SK-N-SH (cell line): Measurements from ENCODE around the gene FOXO1. TPM values are rescaled to one million over a fixed set of nuclear protein-coding genes. Genes with fewer than 3 reads are reported as not detected.

Experiments
- CTCF ChIA-PET: fragments of 300-600, 350-600 bp; formaldehyde crosslinking; extraction: SDS; loops from one replicate; lab custom pipeline; 2021; lab: Yijun Ruan, JAX
- POLR2A ChIA-PET: fragments of 350-600 bp; sonication (Branson Sonifier 250); formaldehyde crosslinking; extraction: SDS; loops from one replicate; lab custom pipeline; 2020; ENCODE audit warnings: antibody characterized with exemption, inconsistent platforms; lab: Yijun Ruan, JAX
- DNase-seq: peaks from one replicate; pipeline ENCODE4 v3.0.0; 2012
- H2AFZ ChIP-seq: fragments of 200-600 bp; sonication (generic); 2 replicates; pipeline ENCODE4 v1.8.1; 2016; ENCODE audit warnings: antibody characterized with exemption, mild to moderate bottlenecking, low read depth
- H3F3A ChIP-seq: fragments of 200-600 bp; sonication (generic); replicated peaks from 2 replicates; pipeline ENCODE3; 2016; ENCODE audit warnings: antibody characterized with exemption, mild to moderate bottlenecking; ENCODE audit not compliant: insufficient read depth
- H3K27ac ChIP-seq, 2 experiments: fragments of 200-500 bp in 1 of 2; fragments of 200-600 bp in 1 of 2; sonication (Bioruptor generic) in 1 of 2; sonication (generic), shearing (Covaris generic) in 1 of 2; 2 replicates each; pipeline versions ENCODE4 v1.5.1 to v1.6.1; 2014 to 2016; ENCODE audit warnings: low read depth in 2 of 2, inconsistent platforms in 1 of 2, low read length in 1 of 2, mild to moderate bottlenecking in 1 of 2, mixed read lengths in 1 of 2
- H3K27me3 ChIP-seq: fragments of 200-600 bp; sonication (generic), shearing (Covaris generic); 2 replicates; pipeline ENCODE4 v1.6.1; 2016; ENCODE audit warnings: mixed run types; ENCODE audit not compliant: insufficient read depth
- H3K36me3 ChIP-seq, 2 experiments: fragments of 200-500 bp in 1 of 2; fragments of 200-600 bp in 1 of 2; sonication (Bioruptor generic) in 1 of 2; sonication (generic) in 1 of 2; replicated peaks in 1 of 2; 2 replicates each; pipeline versions ENCODE3 to v1.5.1; 2014 to 2016; ENCODE audit warnings: low read length in 1 of 2, mild to moderate bottlenecking in 1 of 2; ENCODE audit not compliant: insufficient read depth in 2 of 2, control insufficient read depth in 1 of 2
- H3K4me1 ChIP-seq, 2 experiments: fragments of 200-500 bp in 1 of 2; fragments of 200-600 bp in 1 of 2; sonication (Bioruptor generic) in 1 of 2; sonication (generic), shearing (Covaris generic) in 1 of 2; 2 replicates each; pipeline versions ENCODE4 v1.5.1 to v1.6.1; 2014 to 2016; ENCODE audit warnings: low read depth in 1 of 2, low read length in 1 of 2, mixed run types in 1 of 2; ENCODE audit not compliant: insufficient read depth in 2 of 2, control insufficient read depth in 1 of 2
- H3K4me2 ChIP-seq: fragments of 200-600 bp; sonication (generic), shearing (Covaris generic); 2 replicates; pipeline ENCODE4 v1.6.1; 2017; ENCODE audit warnings: mixed run types
- H3K4me3 ChIP-seq, 2 experiments: fragments of 200-500 bp in 1 of 2; fragments of 200-600 bp in 1 of 2; sonication (Bioruptor generic) in 1 of 2; sonication (generic), shearing (Covaris generic) in 1 of 2; 2 replicates each; pipeline versions ENCODE4 v1.5.1 to v1.8.1; 2014 to 2016; ENCODE audit warnings: low read depth in 2 of 2, inconsistent platforms in 1 of 2, low read length in 1 of 2, mild to moderate bottlenecking in 1 of 2, mixed read lengths in 1 of 2, moderate library complexity in 1 of 2
- H3K79me2 ChIP-seq: fragments of 200-600 bp; sonication (generic); 2 replicates; pipeline ENCODE4 v1.8.1; 2017; ENCODE audit warnings: mild to moderate bottlenecking; ENCODE audit not compliant: insufficient read depth
- H3K9ac ChIP-seq: fragments of 200-600 bp; sonication (generic); 2 replicates; pipeline ENCODE4 v1.6.1; 2017; ENCODE audit warnings: mixed run types
- H3K9me2 ChIP-seq: fragments of 200-600 bp; sonication (generic); 2 replicates; pipeline ENCODE4 v1.6.1; 2017; ENCODE audit warnings: mixed run types
- H3K9me3 ChIP-seq: fragments of 200-600 bp; sonication (generic); 2 replicates; pipeline ENCODE4 v1.6.1; 2017; ENCODE audit warnings: mixed run types, mild to moderate bottlenecking, moderate library complexity
- H4K20me1 ChIP-seq: fragments of 200-600 bp; sonication (generic); 2 replicates; pipeline ENCODE4 v1.6.1; 2017; ENCODE audit warnings: mild to moderate bottlenecking, mixed run types; ENCODE audit not compliant: insufficient read depth
- CTCF ChIP-seq: fragments of 200-600 bp; sonication (generic); IDR thresholded peaks from 2 replicates; pipeline ENCODE4 v1.6.1; 2017; ENCODE audit warnings: antibody characterized with exemption, mild to moderate bottlenecking, moderate library complexity
- EP300 ChIP-seq, 2 experiments: IDR thresholded peaks; 2 replicates each; pipeline versions ENCODE4 v1.4.0 to v1.6.1; 2012; ENCODE audit warnings: borderline replicate concordance in 1 of 2, low read depth in 1 of 2, low read length in 1 of 2
- EZH2phosphoT487 ChIP-seq: fragments of 200-600 bp; sonication (generic); IDR thresholded peaks from 2 replicates; pipeline ENCODE4 v1.6.1; 2017; ENCODE audit warnings: low read depth, mixed run types, mild to moderate bottlenecking, antibody characterized with exemption, moderate library complexity, borderline replicate concordance
- FOXJ3 ChIP-seq: sonication (generic); formaldehyde crosslinking; IDR thresholded peaks from 2 replicates; pipeline ENCODE4 v1.5.1; 2020; ENCODE audit warnings: mild to moderate bottlenecking, missing genetic modification reagents
- FOXM1 ChIP-seq: IDR thresholded peaks from 2 replicates; pipeline ENCODE4 v1.4.0; 2012; ENCODE audit warnings: low read depth, mild to moderate bottlenecking
- GATA2 ChIP-seq: sonication (generic); formaldehyde crosslinking; IDR thresholded peaks from 2 replicates; pipeline ENCODE4 v1.5.0; 2020; ENCODE audit warnings: mild to moderate bottlenecking, missing genetic modification reagents
- IRF3 ChIP-seq: fragments of 150-350 bp; IDR thresholded peaks from 2 replicates; pipeline ENCODE4 v1.6.1; 2016; ENCODE audit warnings: mild to moderate bottlenecking, low read depth, low read length
- NRF1 ChIP-seq: IDR thresholded peaks from 2 replicates; pipeline ENCODE4 v1.6.1; 2012; ENCODE audit warnings: low read depth, mild to moderate bottlenecking, low read length
- PBX3 ChIP-seq: IDR thresholded peaks from 2 replicates; pipeline ENCODE4; 2012
- POLR2AphosphoS5 ChIP-seq: IDR thresholded peaks from 2 replicates; pipeline ENCODE4 v1.6.1; 2012; ENCODE audit warnings: low read depth, low read length
- RAD21 ChIP-seq: IDR thresholded peaks from 2 replicates; pipeline ENCODE4 v1.6.1; 2012; ENCODE audit warnings: mild to moderate bottlenecking, low read length
- REST ChIP-seq: IDR thresholded peaks from 2 replicates; pipeline ENCODE4 v1.6.1; 2012; ENCODE audit warnings: mild to moderate bottlenecking, low read depth, low read length, moderate library complexity
- SIN3A ChIP-seq: IDR thresholded peaks from 2 replicates; pipeline ENCODE4 v1.6.1; 2012; ENCODE audit warnings: low read depth, mild to moderate bottlenecking, low read length, moderate library complexity, borderline replicate concordance
- SMC3 ChIP-seq: IDR thresholded peaks from 2 replicates; pipeline ENCODE4 v1.6.1; 2012; ENCODE audit warnings: low read depth, low read length, improper control_type of control experiment
- TCF12 ChIP-seq: IDR thresholded peaks from 2 replicates; pipeline ENCODE4 v1.4.0; 2012
- USF1 ChIP-seq: IDR thresholded peaks from 2 replicates; pipeline ENCODE4 v1.4.0; 2012; ENCODE audit warnings: low read depth, borderline replicate concordance
- USF2 ChIP-seq: fragments of 150-350 bp; IDR thresholded peaks from 2 replicates; pipeline ENCODE4 v1.6.1; 2017; ENCODE audit warnings: antibody characterized with exemption, low read length, low read depth, borderline replicate concordance
- YY1 ChIP-seq: IDR thresholded peaks from 2 replicates; pipeline ENCODE4 v1.4.0; 2012; ENCODE audit warnings: low read depth, mild to moderate bottlenecking
- ZBTB33 ChIP-seq: IDR thresholded peaks from 2 replicates; pipeline ENCODE4 v1.4.0; 2012; ENCODE audit warnings: low read depth, borderline replicate concordance
- WGBS: methylation state at CpG from one replicate; pipeline ENCODE4 v1.1.6; 2017; ENCODE audit warnings: low lambda C conversion rate; 5-methylcytosine and 5-hydroxymethylcytosine counted together
- polyA plus RNA-seq, 3 experiments: library from polyadenylated mRNA; depleted of rRNA; stranded (reverse); fragments of >200 nt; gene quantifications; 2 replicates each; pipeline ENCODE4 v1.2.3, GENCODE V29; 2012

The FOXO1 gene
- polyA plus RNA-seq, 1 of the 3 experiments (the other 2 are of a cell fraction) = 1.8 TPM

- TF ChIP-seq TCF12 = no peak
Measured at GRCh38 chr13:40508767-40509342, 157.6 kb downstream of the FOXO1 start (continued).

- Histone ChIP-seq H3K27me3 (no peaks in the 10 kb centered on the region), H3K9me3 (no peaks in the 10 kb centered on the region), H3K79me2 (no peaks in the 10 kb centered on the region), H4K20me1 (no peaks in the 10 kb centered on the region), H3K36me3 (no peaks in the 10 kb centered on the region), H3F3A (peaks cover 11% of the 10 kb centered on the region), H3K4me1 (peaks cover 0 to 15% of the 10 kb centered on the region in 2 experiments; a peak in 1 of 4 replicates), H3K9me2 (no peaks in the 10 kb centered on the region), H3K27ac (peak overlapping the region in 1 of 2 experiments; percentile 53; a peak in 1 of 4 replicates), H3K4me3 (no peak overlapping the region), H3K9ac (no peak overlapping the region), H2AFZ (no peak overlapping the region), H3K4me2 (no peak overlapping the region)
- CTCF ChIA-PET = interaction anchor here (1.4 kb wide), 1 partner anchor 14 kb away, joined by 3 read pairs; no protein-coding TSS in a partner anchor
- whole genome bisulfite sequencing = 63% methylated on average over 3 of the region's 3 CpGs
- DNase-seq = no peak
- POLR2A ChIA-PET = no interaction called here
- TF ChIP-seq FOXM1 (no peak), IRF3 (no peak), GATA2 (CRISPR knock-in tag) (no peak), TCF12 (no peak), SIN3A (no peak), NRF1 (no peak), USF2 (no peak), EP300 (IDR thresholded peaks at IDR 0.05; ENCODE audit: borderline replicate concordance in 1 of 2, low read depth in 1 of 2, low read length in 1 of 2) (no peak), REST (no peak), POLR2AphosphoS5 (no peak), ZBTB33 (no peak), FOXJ3 (CRISPR knock-in tag) (no peak), CTCF (no peak), RAD21 (no peak), YY1 (no peak), SMC3 (no peak), PBX3 (no peak), EZH2phosphoT487 (no peak), USF1 (no peak)
Measured at GRCh38 chr13:40508127-40508526, 158.3 kb downstream of the FOXO1 start.
